Stimulated activated CD8-positive, alpha-beta memory T cell treated with anti-CD3 and anti-CD28 coated beads, Interleukin-7, amount 100 ng/mL, for 4 hours (primary cell): Measurements from ENCODE around the gene RAI1.

Experiments
- DNase-seq, 2 donors: peaks; one replicate each; pipeline ENCODE4 v3.0.0-alpha.2; 2020; ENCODE audit warnings: low read depth in 2 of 2

RAI1 gene

GRCh38 chr17:17749025-17749772, 67.9 kb downstream of the RAI1 start:
- no peak for DNase-seq

GRCh38 chr17:17749921-17750320, 68.7 kb downstream of the RAI1 start:
- peak in 1 of 2 donors; percentile 15 for DNase-seq

DNA sequence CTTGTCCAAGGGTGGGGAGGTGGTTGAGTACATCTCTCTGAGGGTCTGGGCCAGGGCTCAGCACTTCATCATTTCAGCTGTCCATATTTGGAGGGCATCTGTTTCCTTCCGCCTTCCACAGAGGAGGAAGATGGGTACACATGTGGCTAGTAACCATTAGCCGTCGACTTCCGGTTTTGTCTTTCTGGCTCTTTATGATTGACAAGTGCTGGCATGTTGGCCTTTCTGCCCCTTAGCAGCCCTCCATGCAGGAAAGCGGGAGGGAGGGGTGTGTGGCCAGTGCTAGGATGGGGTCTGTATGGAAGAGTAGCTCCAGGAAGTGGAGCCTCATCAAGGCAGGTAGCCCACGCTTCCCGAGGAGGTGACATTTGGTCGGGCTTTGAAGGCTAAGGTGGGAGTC, 69.6 kb downstream of the RAI1 start:
- peak; percentile 14 for DNase-seq

GRCh38 chr17:17751489-17752088, 70.3 kb downstream of the RAI1 start:
- no peak for DNase-seq

DNA sequence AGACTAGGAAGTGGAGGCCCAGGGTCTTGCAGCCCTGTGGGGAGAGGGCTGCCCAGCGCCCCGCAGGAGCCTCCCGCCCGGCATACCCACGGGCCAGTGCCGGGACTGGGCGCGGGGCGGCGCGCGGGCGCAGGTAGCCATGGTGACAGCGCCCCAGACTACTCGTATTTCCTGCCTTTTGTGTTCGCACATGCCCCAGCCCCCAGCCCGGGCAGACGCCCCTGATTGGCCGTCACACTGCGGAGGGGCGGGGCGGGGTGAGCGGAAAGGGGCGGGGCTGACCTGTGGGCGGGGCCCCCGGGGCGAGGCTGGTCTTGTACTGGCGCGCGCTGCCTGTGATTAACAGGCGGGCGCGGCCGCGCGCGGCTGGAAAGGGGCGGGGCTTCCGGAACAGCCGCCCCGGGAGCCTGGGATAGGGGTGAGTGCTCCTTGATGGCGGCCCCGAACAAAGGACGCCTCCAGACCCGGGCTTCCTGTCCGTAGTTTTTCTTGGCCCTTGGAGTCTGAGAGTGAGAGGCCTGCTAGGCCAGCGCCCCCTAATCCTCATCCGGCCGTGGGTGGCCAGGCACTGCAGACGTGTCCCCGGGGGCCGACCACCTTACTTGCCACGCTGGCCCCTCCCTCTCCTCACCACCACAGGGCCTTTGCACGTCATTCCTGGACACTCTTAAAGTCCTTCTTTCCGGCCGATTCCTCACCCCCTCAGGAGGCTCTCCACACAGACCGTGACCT, 71.0 kb downstream of the RAI1 start:
- peak; percentile 93 to 95 for DNase-seq

DNA sequence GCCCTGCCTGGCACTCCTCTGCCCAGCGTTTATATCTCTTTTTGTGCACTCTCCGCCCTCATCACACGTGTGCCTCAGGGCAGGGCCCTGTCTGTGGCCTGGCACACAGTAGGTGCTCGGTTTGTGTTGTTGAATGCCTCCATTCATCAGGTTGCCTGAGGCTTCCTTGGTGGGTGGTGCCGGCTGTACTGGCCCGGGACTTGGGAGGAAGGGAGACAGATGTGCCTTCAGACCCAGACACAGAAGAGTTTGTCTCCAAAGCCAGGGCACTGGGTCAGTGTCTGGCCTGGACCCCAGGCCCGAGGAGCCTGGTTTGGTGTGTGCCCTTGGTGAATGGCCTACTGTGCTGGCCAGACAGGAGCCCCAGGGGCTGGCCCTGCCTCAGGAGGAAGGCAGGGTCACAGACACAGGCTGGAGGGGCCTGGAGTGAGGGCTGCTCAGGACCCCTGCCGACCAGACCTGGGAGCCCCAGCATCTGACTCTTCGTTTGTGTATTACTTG, 71.6 kb downstream of the RAI1 start:
- no peak for DNase-seq

DNA sequence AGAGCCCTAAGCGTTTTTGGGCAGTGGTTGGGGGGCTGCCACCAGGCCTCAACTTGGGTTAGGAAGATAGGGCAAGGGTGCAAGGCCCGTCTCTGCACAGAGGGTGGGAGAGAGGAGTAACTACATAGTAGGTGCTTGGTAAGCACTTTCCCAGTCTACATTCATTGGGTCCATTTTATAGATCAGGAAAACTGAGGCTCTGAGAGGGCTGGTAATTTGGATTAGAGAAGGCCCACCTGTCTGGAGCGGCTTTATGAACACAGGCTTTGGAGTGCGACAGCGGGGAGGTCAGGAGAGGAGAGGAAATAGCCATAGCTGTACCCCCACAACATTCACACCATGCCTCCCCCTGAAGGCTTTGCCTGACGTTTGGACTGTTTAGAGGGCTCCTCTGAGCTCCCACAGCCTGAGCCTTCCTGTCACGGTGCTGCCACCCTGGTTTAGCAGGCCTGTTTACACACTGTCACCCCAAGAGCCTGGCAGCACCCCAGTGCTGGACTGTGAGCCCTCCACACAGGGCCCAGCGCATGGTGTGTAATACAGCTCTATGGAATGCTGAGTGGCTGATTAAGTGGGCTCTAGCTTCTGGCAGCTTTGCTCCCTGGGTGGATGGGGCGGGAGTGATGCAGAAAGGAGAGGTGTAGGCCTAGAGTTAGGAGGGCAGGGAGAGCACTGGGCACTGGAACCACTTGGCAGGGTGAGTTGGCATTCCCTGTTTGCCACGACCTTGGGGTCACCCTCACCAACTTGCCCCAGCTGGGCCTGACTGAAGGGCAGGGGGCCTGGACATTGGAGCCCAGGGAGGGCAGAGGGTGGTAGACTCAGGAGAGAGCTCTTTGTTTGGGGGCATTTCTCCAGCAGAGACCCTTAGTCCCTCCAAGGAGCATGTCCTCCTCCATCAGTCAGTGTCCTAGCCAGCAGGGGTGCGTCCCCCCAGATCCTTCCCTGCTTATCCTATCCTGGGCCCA, 73.7 kb downstream of the RAI1 start:
- no peak for DNase-seq

- DNase-seq, result no peak
These were observed 74.5 kb downstream of the RAI1 start for GRCh38 chr17:17755715-17756114.

DNA sequence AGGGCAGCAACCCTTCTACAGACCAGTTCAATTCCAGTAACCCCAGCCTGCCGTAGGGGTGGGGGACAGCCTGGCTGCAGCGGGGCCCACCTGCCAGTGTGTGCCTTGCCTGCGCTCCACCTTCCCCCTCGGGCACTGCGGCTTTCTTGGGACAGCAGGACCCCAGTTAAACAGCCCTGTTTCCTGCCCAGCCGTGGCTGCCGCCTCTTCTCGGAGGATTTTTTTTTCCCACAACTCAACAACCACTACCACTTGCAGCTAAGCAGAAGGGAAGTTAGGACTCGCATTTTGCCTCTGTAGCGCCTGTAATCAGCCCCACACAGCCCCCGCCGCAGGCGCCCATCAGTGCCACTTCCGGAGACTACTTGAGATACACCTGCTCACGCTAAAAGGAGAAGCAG, 76.1 kb downstream of the RAI1 start:
- DNase-seq, result peak in 1 of 2 donors; percentile 17

- no peak for DNase-seq
These were observed 76.9 kb downstream of the RAI1 start for GRCh38 chr17:17757956-17758845.

GRCh38 chr17:17758941-17759563, 77.8 kb downstream of the RAI1 start:
- DNase-seq, result no peak

DNA sequence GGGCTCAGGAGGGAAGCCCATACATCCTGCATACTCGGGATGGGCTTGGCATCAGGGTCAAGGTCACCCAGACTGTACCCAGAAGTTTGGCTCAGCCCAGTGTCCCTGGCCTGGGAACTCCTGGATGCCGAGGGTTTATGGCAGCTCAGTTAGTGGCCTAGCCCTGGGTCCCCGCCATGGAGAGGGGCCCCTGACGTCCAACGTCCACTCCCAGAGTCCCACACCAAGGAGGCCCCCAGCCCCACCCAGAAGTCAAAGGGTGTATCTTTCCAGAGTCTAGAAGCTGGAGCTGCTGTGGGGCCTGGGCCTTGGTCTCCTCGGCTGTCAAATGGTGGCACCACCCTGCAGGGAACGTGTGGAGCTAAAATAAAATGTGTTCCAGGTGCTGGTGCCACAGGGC, 79.1 kb downstream of the RAI1 start:
- DNase-seq, result no peak

- no peak for DNase-seq
These were observed 79.8 kb downstream of the RAI1 start for GRCh38 chr17:17760872-17761550.

- no peak for DNase-seq
These were observed 80.9 kb downstream of the RAI1 start for GRCh38 chr17:17761894-17762743.

- DNase-seq, result no peak
These were observed 81.5 kb downstream of the RAI1 start for GRCh38 chr17:17762744-17763105.

DNA sequence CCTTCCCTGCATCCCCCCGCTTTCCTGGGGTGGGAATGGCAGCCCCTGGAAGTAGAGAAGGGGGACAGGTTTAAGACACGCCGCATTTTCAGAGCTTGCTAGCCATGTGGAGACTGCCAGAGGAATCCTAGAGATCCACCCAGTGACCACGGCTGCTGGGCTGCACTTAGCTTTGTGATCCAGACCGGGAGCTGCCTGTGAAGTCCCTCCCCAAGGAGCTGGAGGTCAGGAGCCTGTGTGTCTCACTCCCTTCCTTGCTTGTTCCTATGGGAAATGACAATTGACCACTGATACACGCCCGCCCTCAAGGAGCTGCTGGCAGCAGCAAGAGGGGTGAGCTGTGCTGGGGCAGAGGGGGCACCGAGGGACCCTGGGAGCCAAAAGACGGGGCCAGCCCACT, 81.9 kb downstream of the RAI1 start:
- no peak for DNase-seq

- DNase-seq, result no peak
These were observed 82.5 kb downstream of the RAI1 start for GRCh38 chr17:17763734-17764133.

DNA sequence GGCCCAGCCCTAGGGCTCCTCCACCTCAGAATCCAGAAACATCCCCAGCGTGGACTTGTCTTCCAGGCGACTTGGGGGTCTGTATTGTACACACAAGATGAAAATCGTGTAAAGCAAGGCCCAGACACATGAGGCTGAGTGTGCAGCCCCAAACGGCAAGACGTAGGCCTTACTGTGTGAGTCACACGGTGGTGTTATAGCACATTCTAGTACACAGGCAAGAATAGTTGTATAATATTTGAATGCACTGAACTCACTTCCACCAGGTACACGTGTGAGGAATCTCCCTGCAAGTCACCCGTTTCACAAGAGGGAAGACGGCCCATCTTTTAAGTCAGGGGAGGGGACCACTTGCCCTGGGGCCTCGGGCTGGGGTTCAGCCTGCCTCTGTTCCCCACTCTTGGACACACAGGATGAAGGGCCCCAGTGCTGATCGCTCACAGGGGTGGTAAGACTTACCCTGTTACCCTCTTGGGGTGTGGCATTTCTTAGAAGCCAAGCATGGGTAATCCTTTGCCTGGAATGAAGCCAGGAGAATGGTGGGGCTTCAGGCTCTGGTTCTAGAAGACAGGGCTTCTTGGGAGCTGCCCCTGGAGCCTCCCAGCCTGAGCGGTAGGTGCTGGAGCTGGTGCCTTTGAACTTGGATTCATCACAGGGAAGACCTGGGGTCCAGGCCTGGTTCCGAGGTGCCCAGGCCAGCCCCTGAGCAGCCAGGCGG, 84.3 kb downstream of the RAI1 start:
- DNase-seq, result no peak
